Gastroesophageal sphincter (tissue), 4 donors: ENCODE results near the gene CCS. TPM values are rescaled to one million over a fixed set of nuclear protein-coding genes. Genes with fewer than 3 reads are reported as not detected.

Experiments used
- ATAC-seq: fragments of 150-250 bp; one replicate; pipeline ENCODE4 v1.9.1; 2016; ENCODE audit warnings: mild to moderate bottlenecking, moderate library complexity
- H3K27ac ChIP-seq, 4 donors: fragments of 200-600 bp; sonication (generic) in 3 of 4; 1 replicate in 3 of 4; 2 replicates in 1 of 4; pipeline ENCODE4 v1.5.1; 2016 to 2019
- H3K27me3 ChIP-seq: fragments of 200-600 bp; sonication (generic); one replicate; pipeline ENCODE4 v1.5.1; 2019
- H3K36me3 ChIP-seq, 2 donors: fragments of 200-600 bp; sonication (generic); one replicate each; pipeline ENCODE4 v1.5.1; 2019; ENCODE audit warnings: control low read depth in 1 of 2
- H3K4me1 ChIP-seq, 3 donors: fragments of 200-600 bp; sonication (generic); 1 replicate in 2 of 3; 2 replicates in 1 of 3; pipeline ENCODE4 v1.5.1; 2016 to 2019; ENCODE audit warnings: control low read depth in 2 of 3
- H3K4me3 ChIP-seq, 2 donors: fragments of 200-600 bp; sonication (generic); one replicate each; pipeline ENCODE4 v1.5.1; 2019; ENCODE audit warnings: mild to moderate bottlenecking in 1 of 2, moderate library complexity in 1 of 2
- H3K9me3 ChIP-seq, 3 donors: fragments of 200-600 bp; sonication (generic); one replicate each; pipeline ENCODE4 v1.5.1; 2017 to 2019; ENCODE audit warnings: control low read depth in 2 of 3
- CTCF ChIP-seq, 4 experiments: fragments of 200-600 bp in 2 of 4; fragments of 450-650 bp in 2 of 4; sonication (generic) in 1 of 4; IDR thresholded peaks; one replicate each; pipeline ENCODE4 v1.5.1; 2017 to 2019; ENCODE audit warnings: antibody characterized with exemption in 4 of 4, mild to moderate bottlenecking in 2 of 4, moderate library complexity in 2 of 4
- EP300 ChIP-seq: sonication (generic); formaldehyde crosslinking; IDR thresholded peaks from one replicate; pipeline ENCODE4 v1.6.1; 2017; ENCODE audit warnings: antibody characterized with exemption, mild to moderate bottlenecking
- POLR2A ChIP-seq, 2 donors: fragments of 450-650 bp; IDR thresholded peaks; one replicate each; pipeline ENCODE4 v1.6.1; 2017; ENCODE audit warnings: antibody characterized with exemption in 2 of 2, mild to moderate bottlenecking in 2 of 2, moderate library complexity in 1 of 2
- POLR2AphosphoS5 ChIP-seq: sonication (generic); formaldehyde crosslinking; IDR thresholded peaks from one replicate; pipeline ENCODE4 v1.6.1; 2017; ENCODE audit warnings: antibody characterized with exemption
- WGBS, 2 donors: methylation state at CpG; one replicate each; pipeline ENCODE4 v1.1.5; 2018; ENCODE audit warnings: low coverage in 1 of 2; 5-methylcytosine and 5-hydroxymethylcytosine counted together
- total RNA-seq, 4 donors: library from RNA; depleted of rRNA; stranded (reverse); fragments of >200 nt; gene quantifications; one replicate each; pipeline ENCODE4 v1.1.0, GENCODE V29; 2016

Gene CCS
- total RNA-seq, 4 donors from 2014 or later: 28.1 to 41.7 (median 33.9) TPM

GRCh38 chr11:66643745-66644437 lies 50.9 kb downstream of the CCS start:
- peak overlapping the region in 1 of 2 donors; percentile 78 for H3K4me3 ChIP-seq

GRCh38 chr11:66646828-66647227 lies 53.8 kb downstream of the CCS start:
- H3K4me1 ChIP-seq: peaks cover 16 to 79% (median 47%) of the 10 kb centered on the region in 3 donors
- no peak for TF ChIP-seq CTCF (IDR thresholded peaks at IDR 0.05)
- TF ChIP-seq POLR2AphosphoS5: no peak
- no peak for TF ChIP-seq EP300
- no peak for TF ChIP-seq POLR2A (IDR thresholded peaks at IDR 0.05)
- no peak overlapping the region for H3K4me3 ChIP-seq
- peaks cover 0 to 89% of the 10 kb centered on the region in 2 donors for H3K36me3 ChIP-seq
- 65 to 74% methylated on average over 4 of the region's 4 CpGs for WGBS, 2 donors
- H3K9me3 ChIP-seq: no peaks in the 10 kb centered on the region
- no peak for ATAC-seq
- H3K27ac ChIP-seq: peak overlapping the region in 3 of 4 donors; percentile 52 to 64 (median 57)
- no peaks in the 10 kb centered on the region for H3K27me3 ChIP-seq

More at GRCh38 chr11:66643745-66644437, 50.9 kb downstream of the CCS start:
- Histone ChIP-seq H3K27me3 (no peaks in the 10 kb centered on the region), H3K4me1 (peaks cover 29 to 96% (median 65%) of the 10 kb centered on the region in 3 donors), H3K27ac (peak overlapping the region in 3 of 4 donors; percentile 5 to 60 (median 21)), H3K36me3 (peaks cover 0 to 78% of the 10 kb centered on the region in 2 donors), H3K9me3 (no peaks in the 10 kb centered on the region)
- ATAC-seq: no peak
- TF ChIP-seq CTCF (IDR thresholded peaks at IDR 0.05): no peak
- TF ChIP-seq EP300: no peak
- TF ChIP-seq POLR2A (IDR thresholded peaks at IDR 0.05): no peak
- no peak for TF ChIP-seq POLR2AphosphoS5
- 65 to 76% methylated on average over 4 to 6 of the region's 24 CpGs for WGBS, 2 donors

- no peak for ATAC-seq
- no peaks in the 10 kb centered on the region for H3K9me3 ChIP-seq
- no peak overlapping the region for H3K27ac ChIP-seq
- H3K27me3 ChIP-seq: no peaks in the 10 kb centered on the region
- TF ChIP-seq POLR2AphosphoS5: no peak
- no peak for TF ChIP-seq EP300
- no peak for TF ChIP-seq POLR2A (IDR thresholded peaks at IDR 0.05)
- TF ChIP-seq CTCF (IDR thresholded peaks at IDR 0.05): no peak
- H3K4me1 ChIP-seq: peaks cover 13 to 48% (median 17%) of the 10 kb centered on the region in 3 donors
- 89 to 91% methylated on average over 4 of the region's 5 CpGs for WGBS, 2 donors
- H3K36me3 ChIP-seq: peaks cover 0 to 97% of the 10 kb centered on the region in 2 donors
- no peak overlapping the region for H3K4me3 ChIP-seq
Observed at GRCh38 chr11:66649903-66650302, 56.9 kb downstream of the CCS start.

- Histone ChIP-seq H3K36me3 (peaks cover 0 to 96% of the 10 kb centered on the region in 2 donors), H3K9me3 (no peaks in the 10 kb centered on the region), H3K4me1 (peaks cover 4 to 37% (median 9%) of the 10 kb centered on the region in 3 donors), H3K27ac (no peak overlapping the region), H3K27me3 (no peaks in the 10 kb centered on the region), H3K4me3 (no peak overlapping the region)
- WGBS, 2 donors: 75% methylated on average over 2 of the region's 2 CpGs; no CpG with 5 or more reads in 1 of the 2 donors
- TF ChIP-seq POLR2A (IDR thresholded peaks at IDR 0.05) (no peak), EP300 (no peak), CTCF (IDR thresholded peaks at IDR 0.05) (no peak)
- no peak for ATAC-seq
Observed at GRCh38 chr11:66651016-66651415, 58.0 kb downstream of the CCS start.

- no peaks in the 10 kb centered on the region for H3K9me3 ChIP-seq
- H3K4me3 ChIP-seq: no peak overlapping the region
- peaks cover 0 to 21% (median 0%) of the 10 kb centered on the region in 3 donors for H3K4me1 ChIP-seq
- no peak overlapping the region for H3K27ac ChIP-seq
- H3K36me3 ChIP-seq: peaks cover 0 to 88% of the 10 kb centered on the region in 2 donors
- 86 to 92% methylated on average over 7 of the region's 7 CpGs for WGBS, 2 donors
- ATAC-seq: no peak
- TF ChIP-seq POLR2A (IDR thresholded peaks at IDR 0.05): no peak
- no peak for TF ChIP-seq POLR2AphosphoS5
- TF ChIP-seq EP300: no peak
- no peak for TF ChIP-seq CTCF (IDR thresholded peaks at IDR 0.05)
- no peaks in the 10 kb centered on the region for H3K27me3 ChIP-seq
Observed at GRCh38 chr11:66652651-66653050, 59.7 kb downstream of the CCS start.
